Esophagus muscularis mucosa (tissue), 4 donors: ENCODE data around the gene SLC30A2. TPM values are rescaled to one million over a fixed set of nuclear protein-coding genes. Genes with fewer than 3 reads are reported as not detected.

Experiments used
- DNase-seq: peaks from one replicate; pipeline ENCODE4 v3.0.0-alpha.2; 2017; ENCODE audit errors: extremely low spot score
- H3K27ac ChIP-seq, 4 donors: fragments of 200-600 bp; sonication (generic); replicated peaks in 1 of 4; 1 replicate in 3 of 4; 2 replicates in 1 of 4; pipeline ENCODE4 v1.5.1; 2016 to 2019; ENCODE audit warnings: mild to moderate bottlenecking in 1 of 4
- H3K27me3 ChIP-seq, 4 donors: fragments of 200-600 bp; sonication (generic); one replicate each; pipeline versions ENCODE4 v1.5.1 to v1.6.0; 2016 to 2019
- H3K36me3 ChIP-seq, 4 donors: fragments of 200-600 bp; sonication (generic); one replicate each; pipeline ENCODE4 v1.5.1; 2016 to 2019
- H3K4me1 ChIP-seq, 4 donors: fragments of 200-600 bp; sonication (generic); one replicate each; pipeline ENCODE4 v1.5.1; 2016 to 2019
- H3K4me3 ChIP-seq, 4 donors: fragments of 200-600 bp; sonication (generic); 1 replicate in 2 of 4; 2 replicates in 2 of 4; pipeline ENCODE4 v1.5.1; 2016 to 2019; ENCODE audit warnings: mild to moderate bottlenecking in 4 of 4, moderate library complexity in 1 of 4
- H3K9me3 ChIP-seq, 4 donors: fragments of 200-600 bp; sonication (generic); 1 replicate in 3 of 4; 2 replicates in 1 of 4; pipeline ENCODE4 v1.5.1; 2016 to 2019
- EP300 ChIP-seq: sonication (generic); formaldehyde crosslinking; IDR thresholded peaks from one replicate; pipeline ENCODE4 v1.6.1; 2017; ENCODE audit warnings: antibody characterized with exemption
- POLR2A ChIP-seq: fragments of 450-650 bp; IDR thresholded peaks from one replicate; pipeline ENCODE4 v1.6.1; 2017; ENCODE audit warnings: antibody characterized with exemption, moderate library complexity, mild to moderate bottlenecking, low read depth
- POLR2AphosphoS5 ChIP-seq, 2 donors: sonication (generic); formaldehyde crosslinking; IDR thresholded peaks; one replicate each; pipeline ENCODE4 v1.6.1; 2017; ENCODE audit warnings: antibody characterized with exemption in 2 of 2
- WGBS: methylation state at CpG from one replicate; pipeline ENCODE4 v1.1.5; 2018; 5-methylcytosine and 5-hydroxymethylcytosine counted together
- intact Hi-C: fragments of 100-400 bp; cut with DNase I; formaldehyde crosslinking; loops from one replicate; pipeline ENCODE4 v1.15.1; 2023
- total RNA-seq, 4 donors: library from RNA; depleted of rRNA; stranded (reverse); fragments of >200 nt; gene quantifications; one replicate each; pipeline versions ENCODE4 v1.1.0 to v1.2.1, GENCODE V29; 2016
- TF ChIP-seq, protein P1 (sequence below), 3 experiments: fragments of 200-600 bp in 2 of 3; fragments of 450-650 bp in 1 of 3; sonication (generic) in 2 of 3; IDR thresholded peaks; one replicate each; pipeline ENCODE4 v1.5.1; 2017 to 2019; ENCODE audit warnings: antibody characterized with exemption in 3 of 3, mild to moderate bottlenecking in 2 of 3, moderate library complexity in 1 of 3

SLC30A2 gene
- total RNA-seq, 4 donors from 2014 or later = 0.17 TPM; not detected in 3

DNA sequence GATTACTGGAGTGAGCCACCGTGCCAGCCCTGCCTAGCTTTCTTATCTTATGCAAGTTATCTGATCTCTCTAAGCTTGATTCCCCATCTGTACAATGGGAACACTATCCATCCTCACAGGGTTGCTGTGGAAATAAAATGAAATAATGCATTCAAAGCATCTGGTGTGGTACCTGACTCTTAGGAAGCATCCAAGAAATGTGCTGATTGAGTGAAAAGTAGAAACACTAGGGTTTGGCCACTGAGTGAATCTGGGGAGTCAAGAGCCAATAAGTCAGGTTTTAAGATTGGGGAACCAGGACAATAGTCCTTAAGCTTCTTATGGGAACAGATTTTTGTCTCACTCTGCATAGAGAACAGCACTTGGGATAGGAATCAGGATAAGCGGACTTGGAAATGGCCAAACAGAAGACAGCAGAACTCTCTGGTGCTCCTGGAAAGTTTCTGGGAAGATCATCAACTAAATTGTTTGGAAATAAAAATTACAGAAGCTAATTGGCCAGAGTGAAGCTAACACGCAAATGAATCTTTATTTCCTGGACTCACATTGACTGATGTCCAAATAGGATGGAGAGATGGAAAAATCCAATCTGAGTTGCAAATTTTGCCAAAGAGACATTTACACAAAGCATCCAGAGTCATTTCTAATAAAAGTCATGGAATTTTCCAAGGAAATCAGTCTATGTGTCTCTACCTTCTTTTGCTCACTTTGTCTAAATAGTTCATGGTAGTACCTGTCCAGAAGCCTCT lies 51.3 kb downstream of the SLC30A2 start:
- 90% methylated on average over 3 of the region's 3 CpGs for whole genome bisulfite sequencing
- intact Hi-C loops = loop anchor here (5.0 kb wide), 1 partner anchor 172 kb away; no protein-coding TSS in a partner anchor
- TF ChIP-seq POLR2A = no peak
- no peak for TF ChIP-seq EP300
- TF ChIP-seq, protein P1, sequence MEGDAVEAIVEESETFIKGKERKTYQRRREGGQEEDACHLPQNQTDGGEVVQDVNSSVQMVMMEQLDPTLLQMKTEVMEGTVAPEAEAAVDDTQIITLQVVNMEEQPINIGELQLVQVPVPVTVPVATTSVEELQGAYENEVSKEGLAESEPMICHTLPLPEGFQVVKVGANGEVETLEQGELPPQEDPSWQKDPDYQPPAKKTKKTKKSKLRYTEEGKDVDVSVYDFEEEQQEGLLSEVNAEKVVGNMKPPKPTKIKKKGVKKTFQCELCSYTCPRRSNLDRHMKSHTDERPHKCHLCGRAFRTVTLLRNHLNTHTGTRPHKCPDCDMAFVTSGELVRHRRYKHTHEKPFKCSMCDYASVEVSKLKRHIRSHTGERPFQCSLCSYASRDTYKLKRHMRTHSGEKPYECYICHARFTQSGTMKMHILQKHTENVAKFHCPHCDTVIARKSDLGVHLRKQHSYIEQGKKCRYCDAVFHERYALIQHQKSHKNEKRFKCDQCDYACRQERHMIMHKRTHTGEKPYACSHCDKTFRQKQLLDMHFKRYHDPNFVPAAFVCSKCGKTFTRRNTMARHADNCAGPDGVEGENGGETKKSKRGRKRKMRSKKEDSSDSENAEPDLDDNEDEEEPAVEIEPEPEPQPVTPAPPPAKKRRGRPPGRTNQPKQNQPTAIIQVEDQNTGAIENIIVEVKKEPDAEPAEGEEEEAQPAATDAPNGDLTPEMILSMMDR (IDR thresholded peaks at IDR 0.05) = no peak
- TF ChIP-seq POLR2AphosphoS5 (IDR thresholded peaks at IDR 0.05) = no peak

DNA sequence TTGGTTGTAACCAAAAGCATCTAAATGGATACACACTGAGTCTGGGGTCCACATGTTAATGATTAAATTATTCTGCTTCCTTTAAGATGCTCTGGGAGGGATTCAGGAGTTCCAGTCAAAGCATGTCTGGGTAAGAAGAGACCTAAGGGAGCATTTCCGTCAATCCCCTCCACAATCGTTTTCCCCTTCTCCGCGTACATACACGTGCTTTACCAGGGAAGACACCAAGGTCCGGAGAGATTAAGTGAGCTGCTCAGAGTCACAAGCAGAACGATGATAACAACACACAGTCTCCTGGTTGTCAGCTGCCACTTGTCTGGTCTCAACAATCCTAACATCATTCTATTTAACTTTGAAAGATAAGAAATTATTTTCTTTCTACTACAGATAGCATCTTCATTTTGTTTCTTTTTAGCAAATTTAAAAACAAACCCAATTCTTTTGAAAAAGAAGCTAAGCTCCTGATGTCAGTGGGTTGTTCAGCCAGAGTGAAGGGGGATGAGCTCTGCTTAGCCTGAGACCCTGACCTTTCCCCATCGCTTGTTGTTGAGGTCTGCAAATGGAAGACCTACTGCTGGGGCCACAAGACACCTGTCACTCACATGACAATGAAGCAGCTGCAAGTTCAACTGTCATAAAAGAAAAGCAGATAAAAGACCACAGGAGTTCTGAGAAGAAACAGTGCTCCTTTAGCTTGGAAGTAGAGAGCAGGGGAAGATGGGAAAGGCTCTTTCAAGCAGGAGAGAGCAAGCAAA lies 52.5 kb downstream of the SLC30A2 start:
- Histone ChIP-seq H3K4me3 (no peak overlapping the region), H3K4me1 (peaks cover 13 to 23% (median 18%) of the 10 kb centered on the region in 4 donors), H3K36me3 (peaks cover 0 to 19% (median 6%) of the 10 kb centered on the region in 4 donors), H3K9me3 (no peaks in the 10 kb centered on the region), H3K27me3 (no peaks in the 10 kb centered on the region), H3K27ac (no peak overlapping the region)
- WGBS = 92% methylated on average over 8 of the region's 8 CpGs
- TF ChIP-seq, protein P1 (IDR thresholded peaks at IDR 0.05) = no peak
- TF ChIP-seq POLR2AphosphoS5 (IDR thresholded peaks at IDR 0.05) (no peak), POLR2A (no peak), EP300 (no peak)
- DNase-seq = no peak
- intact Hi-C loops = no loop called here

More for the DNA sequence above, 51.3 kb downstream of the SLC30A2 start:
- peaks cover 0 to 12% (median 2%) of the 10 kb centered on the region in 4 donors for H3K36me3 ChIP-seq
- H3K4me1 ChIP-seq = peaks cover 19 to 29% (median 22%) of the 10 kb centered on the region in 4 donors
- no peaks in the 10 kb centered on the region for H3K9me3 ChIP-seq
- H3K27ac ChIP-seq = no peak overlapping the region
- H3K27me3 ChIP-seq = no peaks in the 10 kb centered on the region
- DNase-seq = no peak
- no peak overlapping the region for H3K4me3 ChIP-seq

DNA sequence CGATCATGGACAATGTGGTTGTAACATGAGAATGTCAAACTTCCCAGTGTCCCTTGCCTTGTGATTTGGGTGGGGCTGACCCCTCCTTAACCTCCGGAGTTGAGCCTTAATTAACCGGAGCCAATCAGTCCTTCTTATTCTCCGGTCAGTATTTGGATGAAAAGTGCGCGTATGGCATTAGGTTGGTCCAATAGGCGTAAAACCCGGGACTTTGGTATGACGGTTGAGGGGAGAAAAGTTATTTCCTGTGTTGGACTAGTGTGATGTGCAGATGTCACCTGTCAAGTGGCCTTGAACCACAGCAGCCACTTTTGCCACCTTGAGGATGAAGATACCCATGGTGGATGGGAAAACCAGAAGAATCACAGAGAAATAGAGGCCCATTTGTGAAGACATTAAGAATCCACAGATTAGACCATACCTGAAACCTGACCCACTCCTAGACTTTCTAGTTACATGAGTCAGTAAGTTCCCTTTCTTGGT lies 53.2 kb downstream of the SLC30A2 start:
- Histone ChIP-seq H3K27me3 (no peaks in the 10 kb centered on the region), H3K9me3 (no peaks in the 10 kb centered on the region), H3K27ac (no peak overlapping the region), H3K4me1 (peaks cover 12 to 21% (median 17%) of the 10 kb centered on the region in 4 donors), H3K4me3 (no peak overlapping the region), H3K36me3 (peaks cover 0 to 26% (median 10%) of the 10 kb centered on the region in 4 donors)
- intact Hi-C loops = no loop called here
- no peak for DNase-seq
- WGBS = 98% methylated on average over 9 of the region's 9 CpGs
- TF ChIP-seq POLR2A (no peak), EP300 (no peak), POLR2AphosphoS5 (IDR thresholded peaks at IDR 0.05) (no peak)
- TF ChIP-seq, protein P1 (IDR thresholded peaks at IDR 0.05) = no peak

DNA sequence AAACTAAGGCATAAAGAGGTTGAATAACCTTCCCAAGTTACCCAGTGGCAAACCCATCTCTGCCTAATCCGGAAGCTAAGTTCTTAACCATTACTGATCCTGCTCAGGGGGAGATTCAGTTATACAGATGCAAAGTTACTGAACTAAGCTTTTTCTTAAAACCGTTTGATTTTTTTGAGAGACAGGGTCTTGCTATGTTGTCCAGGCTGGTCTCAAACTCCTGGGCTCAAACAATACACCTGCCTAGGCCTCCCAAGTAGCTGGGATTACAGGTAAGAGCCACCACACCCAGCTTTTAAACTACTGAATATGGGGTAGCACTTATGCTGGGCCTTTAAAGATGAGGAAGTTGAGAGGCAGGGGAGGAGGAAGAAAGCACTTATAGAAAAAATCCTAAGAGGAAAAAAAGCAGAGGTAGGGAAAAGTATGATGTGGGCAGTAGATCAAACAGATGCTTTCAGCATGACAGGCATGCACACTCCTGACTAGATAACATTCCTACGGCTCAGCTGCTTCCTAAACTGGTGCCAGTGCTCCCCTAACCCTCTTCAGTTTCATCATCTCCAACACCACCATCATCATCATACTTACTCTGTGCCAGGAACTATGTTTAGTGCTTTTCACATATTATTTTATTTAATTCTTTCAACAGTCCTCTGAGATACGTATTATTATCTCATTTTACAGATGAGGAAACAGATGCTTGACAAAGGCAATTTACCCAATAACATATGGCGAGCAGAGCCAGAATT lies 53.8 kb downstream of the SLC30A2 start:
- Histone ChIP-seq H3K9me3 (no peaks in the 10 kb centered on the region), H3K4me1 (peaks cover 7 to 21% (median 13%) of the 10 kb centered on the region in 4 donors), H3K4me3 (no peak overlapping the region), H3K36me3 (peaks cover 0 to 32% (median 15%) of the 10 kb centered on the region in 4 donors), H3K27ac (no peak overlapping the region), H3K27me3 (no peaks in the 10 kb centered on the region)
- DNase-seq = no peak
- intact Hi-C loops = no loop called here
- TF ChIP-seq POLR2A (no peak), EP300 (no peak), POLR2AphosphoS5 (IDR thresholded peaks at IDR 0.05) (no peak)
- TF ChIP-seq, protein P1 (IDR thresholded peaks at IDR 0.05) = no peak
- 85% methylated on average over 5 of the region's 5 CpGs for WGBS
